Activated CD4-positive, alpha-beta T cell treated with anti-CD3 and anti-CD28 coated beads, Interleukin-2, amount 50 U/mL, for 1 hour (primary cell): ENCODE data around the gene SEC24C.

Experiments used
- DNase-seq: peaks from one replicate; pipeline ENCODE4 v3.0.0-alpha.2; 2020

The SEC24C gene

GRCh38 chr10:73814276-73814895 is 70.2 kb downstream of the SEC24C start:
- no peak for DNase-seq

- DNase-seq, result no peak
Observed at GRCh38 chr10:73814896-73815718, 70.9 kb downstream of the SEC24C start.

- no peak for DNase-seq
Observed at GRCh38 chr10:73815719-73816030, 71.5 kb downstream of the SEC24C start.

GRCh38 chr10:73816917-73817729 is 73.0 kb downstream of the SEC24C start:
- DNase-seq, result no peak

GRCh38 chr10:73817826-73818225 is 73.7 kb downstream of the SEC24C start:
- no peak for DNase-seq

GRCh38 chr10:73818402-73818801 is 74.2 kb downstream of the SEC24C start:
- no peak for DNase-seq

- no peak for DNase-seq
Observed at GRCh38 chr10:73819081-73819480, 74.9 kb downstream of the SEC24C start.

GRCh38 chr10:73819513-73820093 is 75.4 kb downstream of the SEC24C start:
- no peak for DNase-seq
